Medulla oblongata (tissue), 1 donor: ENCODE data around the gene TEX261.
"Not testable (repeated sequence)": the region's sequence is repeated elsewhere in the genome, so short reads cannot be mapped to it uniquely, and the experiment has no call there.

ENCODE experiments used
- DNase-seq: peaks from one replicate; pipeline ENCODE4 v3.0.0-alpha.2; 2015; ENCODE audit errors: extremely low spot score

Gene TEX261

DNA sequence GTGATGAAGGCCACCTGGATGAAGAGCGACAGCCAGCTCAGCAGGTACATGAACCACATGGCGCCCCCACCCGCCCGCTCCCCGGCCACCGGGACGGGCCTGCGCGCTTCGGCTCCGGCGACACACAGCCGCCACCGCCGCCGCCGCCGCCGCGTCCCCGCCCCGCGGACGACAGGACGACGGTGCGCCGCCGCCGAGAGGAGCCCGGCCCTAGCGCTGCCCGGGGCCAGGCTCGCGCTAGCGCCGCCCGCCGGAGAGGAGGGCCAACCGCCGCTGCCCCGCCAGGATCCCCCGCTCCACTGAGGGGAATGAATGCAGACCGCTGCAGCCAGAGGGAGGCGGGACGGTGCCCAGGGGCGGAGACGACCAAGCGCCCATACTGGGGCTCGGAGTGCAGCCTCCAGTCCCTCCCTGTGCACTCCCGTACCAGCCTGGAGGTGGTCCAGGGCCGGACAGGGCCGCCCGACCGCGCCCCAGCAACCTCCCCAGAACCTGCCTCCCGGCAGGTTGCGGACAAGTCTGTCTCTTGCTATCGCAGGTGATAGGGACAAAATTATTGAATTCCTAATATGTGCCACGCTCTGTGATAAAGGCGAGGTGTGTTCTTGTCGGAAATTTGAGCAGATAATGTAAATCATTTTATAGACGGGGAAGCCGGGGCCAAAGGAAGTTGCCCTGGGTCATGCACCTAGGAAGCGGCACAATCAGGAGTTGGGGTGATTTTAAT is at the start of gene TEX261:
TEX261 (minus strand) TSS at position 175 of the 727 bp plus-strand sequence; CDS start at position 59, 116 bp downstream.
- DNase-seq = peak; percentile 87

DNA sequence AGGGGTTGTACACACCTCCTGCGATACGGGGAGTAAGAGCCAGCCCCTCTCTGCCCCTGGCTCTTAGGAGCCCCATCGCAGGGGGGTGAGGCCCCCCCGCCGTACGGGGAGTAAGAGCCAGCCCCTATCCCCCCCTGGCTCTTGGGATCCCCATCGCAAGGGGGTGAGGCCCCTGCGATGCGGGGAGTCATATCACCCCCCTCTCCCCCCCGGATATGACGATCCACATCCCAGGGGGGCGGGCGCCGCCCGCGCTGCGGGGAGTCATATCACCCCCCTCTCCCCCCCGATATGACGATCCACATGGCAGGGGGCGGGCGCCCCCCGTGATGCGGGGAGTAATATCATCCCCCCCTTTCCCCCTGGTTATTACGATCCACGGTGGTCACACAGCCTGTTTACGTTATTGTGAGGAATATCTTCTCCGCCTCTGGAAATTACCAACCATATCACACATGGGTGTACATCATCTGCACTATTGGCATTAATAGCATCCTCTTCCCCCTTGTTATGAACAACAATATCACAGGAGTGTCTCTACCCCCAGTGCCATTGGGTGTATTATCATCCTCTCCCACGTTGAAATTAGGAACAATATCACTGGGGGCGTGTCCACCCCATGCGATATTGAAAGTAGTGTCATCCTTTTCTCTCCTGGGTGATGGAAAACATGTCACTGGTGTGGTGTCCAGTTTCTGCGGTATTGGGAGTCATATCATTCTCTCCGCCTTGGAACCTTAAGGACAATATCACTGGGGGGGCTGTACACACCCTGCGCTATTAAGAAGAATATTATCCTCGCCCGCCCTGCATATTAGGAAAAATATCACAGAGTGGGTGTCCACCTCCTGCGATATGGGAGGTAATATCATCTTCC is 49.1 kb upstream of the TEX261 start:
- DNase-seq = no peak

DNA sequence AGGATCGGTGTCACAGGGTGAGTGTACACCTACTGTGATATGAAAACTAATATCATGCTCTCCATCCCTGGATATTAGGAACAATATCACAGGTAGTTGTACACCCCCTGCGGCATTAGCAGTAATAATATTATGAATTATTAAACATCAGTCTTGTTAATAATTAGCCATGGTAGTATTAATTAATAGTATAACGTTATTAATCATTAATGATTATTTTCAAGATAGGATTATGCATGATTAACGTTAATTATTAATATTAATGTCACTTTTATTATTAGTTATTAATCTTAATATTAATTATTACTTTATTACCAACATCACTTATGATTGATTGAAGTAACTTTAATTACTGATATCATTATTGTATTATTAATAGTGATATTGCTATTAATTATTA is 47.6 kb upstream of the TEX261 start:
- DNase-seq = no peak

DNA sequence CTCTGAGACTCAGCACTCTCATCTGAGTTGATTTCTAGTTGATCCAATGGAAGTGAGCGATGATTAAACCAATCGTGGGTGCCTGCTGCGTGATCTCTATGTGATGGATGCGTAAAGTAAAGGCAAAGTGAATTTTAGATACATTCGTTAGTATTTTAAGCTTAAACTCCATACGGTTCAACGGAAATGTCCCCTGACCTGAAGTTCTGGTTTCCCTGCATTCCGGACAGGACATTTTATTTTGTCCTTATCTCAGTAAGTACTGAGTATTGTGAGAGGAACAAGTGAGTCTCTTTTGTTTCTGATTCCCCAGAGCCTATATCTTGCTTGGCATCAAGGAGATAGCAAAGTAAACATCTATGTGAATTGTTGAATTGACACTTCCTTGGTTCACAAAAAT is 41.6 kb upstream of the TEX261 start:
- not testable (repeated sequence) for DNase-seq

DNA sequence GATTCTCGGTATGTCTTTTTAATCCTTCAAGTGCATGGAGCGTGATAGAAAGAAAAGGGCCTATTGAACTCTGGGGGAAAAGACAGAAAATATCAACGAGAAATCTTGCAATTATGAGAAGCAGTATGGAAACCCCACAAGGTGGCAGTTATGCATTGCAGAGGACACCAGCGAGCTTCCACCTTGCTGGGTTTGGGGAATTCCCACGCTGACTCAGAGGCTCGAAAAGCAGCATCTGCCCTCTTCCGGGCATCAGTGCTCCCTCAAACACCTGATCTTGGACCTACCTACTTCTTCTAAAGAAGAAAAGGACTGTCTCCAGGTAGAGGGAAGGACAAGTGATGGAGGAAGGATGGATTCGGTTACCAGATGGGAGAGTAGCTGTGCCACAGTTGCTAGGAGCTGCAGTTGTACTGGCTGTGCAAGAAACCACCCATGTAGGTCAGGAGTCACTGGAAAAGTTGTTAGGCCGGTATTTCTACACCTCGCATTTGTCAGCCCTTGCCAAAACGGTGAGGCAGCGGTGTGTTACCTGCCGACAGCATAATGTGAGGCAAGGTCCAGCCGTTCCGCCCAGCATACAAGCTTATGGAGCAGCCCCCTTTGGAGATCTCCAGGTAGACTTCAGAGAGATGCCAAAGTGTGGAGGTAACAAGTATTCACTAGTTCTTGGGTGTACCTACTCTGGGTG is 29.0 kb upstream of the TEX261 start:
- DNase-seq = not testable (repeated sequence)

DNA sequence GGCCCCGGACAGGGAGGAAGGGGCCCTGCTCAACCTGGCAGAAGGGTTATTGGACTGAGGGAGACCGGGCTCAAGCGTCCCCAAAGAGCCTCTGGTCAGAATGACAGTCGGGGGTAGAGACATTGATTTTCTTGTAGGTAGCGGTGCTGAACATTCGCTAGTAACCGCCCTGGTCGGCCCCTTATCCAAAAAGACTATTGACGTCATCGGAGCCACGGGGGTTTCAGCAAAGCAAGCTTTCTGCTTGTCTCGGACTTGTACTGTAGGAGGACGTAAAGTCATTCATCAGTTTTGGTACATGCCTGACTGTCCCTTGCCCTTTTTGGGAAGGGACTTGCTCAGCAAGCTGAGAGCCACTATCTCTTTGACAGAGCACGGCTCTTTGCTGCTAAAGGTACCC is 26.7 kb upstream of the TEX261 start:
- DNase-seq = not testable (repeated sequence)

DNA sequence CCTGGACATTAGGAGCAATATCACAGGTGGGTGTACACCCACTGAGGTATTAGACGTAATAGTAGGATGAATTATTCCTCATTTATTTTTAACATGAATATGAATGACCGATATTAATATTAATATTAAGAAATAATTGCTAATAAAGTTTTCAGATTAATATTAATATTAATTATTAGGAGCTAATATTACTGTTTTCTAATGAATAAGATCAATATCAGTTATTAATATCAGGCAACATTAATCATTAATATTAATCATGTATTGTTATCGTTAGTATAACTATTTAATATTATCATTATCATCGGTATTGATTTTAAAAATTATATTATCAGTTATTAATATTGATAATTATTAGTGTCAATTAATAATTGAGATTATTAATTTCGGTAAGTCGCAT is 25.3 kb upstream of the TEX261 start:
- not testable (repeated sequence) for DNase-seq

DNA sequence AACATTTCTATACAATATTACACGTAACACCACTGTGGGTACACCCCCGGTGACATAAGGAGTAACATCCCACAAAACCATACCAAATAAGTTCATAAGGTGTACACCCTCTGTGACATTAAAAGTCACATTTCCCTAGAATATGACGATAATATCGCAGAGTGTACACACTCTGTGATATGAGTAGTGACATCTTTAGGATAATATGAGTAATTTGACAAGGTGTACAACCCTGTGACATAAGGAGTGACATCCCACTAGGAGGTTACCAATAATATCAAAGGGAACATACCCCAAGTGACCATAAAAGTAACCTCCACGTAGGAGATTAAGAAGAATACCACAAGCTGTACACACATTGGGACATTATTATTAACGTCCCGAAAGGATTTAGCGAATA is 24.0 kb upstream of the TEX261 start:
- DNase-seq = no peak

DNA sequence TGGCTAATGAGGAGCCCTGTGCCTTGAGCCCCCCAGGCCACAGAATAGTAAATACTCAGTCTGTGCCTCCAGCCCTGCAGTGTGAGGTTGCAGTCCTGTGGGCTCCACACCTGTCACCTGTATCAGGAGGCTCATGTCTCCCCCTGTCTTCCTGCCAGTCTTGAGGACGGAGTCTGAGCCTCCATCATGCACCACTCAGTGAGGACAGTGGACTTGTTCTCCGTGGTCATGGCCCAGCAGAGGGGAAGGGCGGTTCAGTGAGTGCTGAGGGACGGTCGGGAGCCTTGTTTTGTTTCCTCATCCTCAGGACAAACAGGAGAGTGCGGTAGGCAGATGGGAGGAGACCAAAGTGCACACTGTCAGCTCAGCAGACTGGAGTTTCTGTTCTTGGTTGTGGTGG is 17.1 kb upstream of the TEX261 start:
- not testable (repeated sequence) for DNase-seq

DNA sequence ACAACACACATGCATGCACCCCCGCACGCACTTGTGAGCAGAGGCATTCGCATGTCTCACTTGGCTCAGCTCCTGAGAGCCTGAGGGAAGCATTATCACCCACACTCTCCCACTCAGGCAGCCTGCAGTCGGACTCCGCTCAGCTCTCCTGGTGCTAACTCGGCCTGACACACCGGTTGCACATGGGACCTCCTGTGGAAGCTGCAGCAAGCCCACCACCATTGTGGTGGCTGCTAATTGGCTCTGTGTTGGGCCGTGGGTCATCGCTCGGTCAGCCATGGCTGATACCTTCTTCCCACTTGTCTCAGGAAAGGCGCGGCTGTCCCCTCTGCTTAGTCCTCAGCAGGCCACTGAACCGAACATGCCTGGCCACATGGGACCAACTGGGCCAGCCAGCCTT is 13.7 kb upstream of the TEX261 start:
- no peak for DNase-seq

DNA sequence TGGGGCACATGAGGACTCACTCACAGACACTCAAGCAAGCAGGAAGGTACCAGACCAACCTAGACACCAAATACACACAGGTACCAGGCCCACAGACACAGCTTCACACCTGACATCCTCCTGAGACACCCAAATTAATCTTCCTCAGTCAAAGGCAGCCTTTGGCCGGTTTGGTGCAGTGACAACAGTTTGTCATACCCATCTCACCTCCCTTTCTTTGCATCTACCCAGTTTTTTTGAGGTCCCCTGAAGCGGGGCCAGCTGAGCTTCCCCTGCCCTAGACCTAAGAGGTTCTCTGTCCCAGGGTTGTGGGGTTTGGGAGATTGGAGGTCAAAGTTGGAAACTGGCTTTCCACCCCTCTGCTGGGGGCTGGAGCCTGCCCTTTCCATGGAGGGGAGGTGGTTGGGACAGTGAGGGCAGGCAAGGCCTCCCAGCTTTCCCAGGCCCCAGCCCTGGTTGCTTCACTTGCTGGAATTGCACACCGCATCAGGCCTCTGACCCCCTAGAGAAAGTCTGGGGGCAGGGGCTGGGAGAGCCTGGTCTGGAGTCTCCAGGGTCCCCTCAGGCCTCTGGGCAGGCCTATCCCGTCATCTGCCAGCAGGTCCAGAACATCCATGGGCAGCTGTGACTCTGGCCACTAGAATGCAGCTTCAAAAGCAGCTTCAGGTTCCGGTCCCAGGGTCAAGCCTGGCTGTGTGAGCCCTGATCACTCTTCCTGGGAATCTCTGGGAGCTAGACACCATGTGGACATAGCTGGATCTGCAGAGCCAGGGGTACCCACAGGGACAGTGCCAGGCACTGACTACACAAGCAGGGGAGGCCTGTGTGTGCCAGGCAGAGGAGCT is 12.5 kb upstream of the TEX261 start:
- no peak for DNase-seq

DNA sequence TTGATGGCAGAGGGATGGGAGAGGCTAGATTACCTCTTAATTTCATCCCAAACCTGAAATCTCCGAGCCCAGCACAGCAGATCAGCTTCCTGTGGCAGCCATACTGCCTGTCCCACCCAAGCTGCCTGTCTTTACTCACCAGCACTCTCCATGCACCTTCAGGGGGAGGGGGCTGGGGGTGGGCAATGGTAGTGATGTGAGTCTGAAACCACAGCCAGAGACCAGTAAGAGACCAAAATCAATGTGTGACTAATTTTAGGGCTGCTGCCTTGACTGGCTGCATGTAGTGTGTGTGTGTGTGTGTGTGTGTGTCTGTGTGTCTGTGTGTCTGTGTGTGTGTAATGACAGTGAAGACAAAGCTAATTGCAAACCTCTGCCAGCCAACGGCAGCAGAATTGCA is 11.7 kb upstream of the TEX261 start:
- DNase-seq = no peak

DNA sequence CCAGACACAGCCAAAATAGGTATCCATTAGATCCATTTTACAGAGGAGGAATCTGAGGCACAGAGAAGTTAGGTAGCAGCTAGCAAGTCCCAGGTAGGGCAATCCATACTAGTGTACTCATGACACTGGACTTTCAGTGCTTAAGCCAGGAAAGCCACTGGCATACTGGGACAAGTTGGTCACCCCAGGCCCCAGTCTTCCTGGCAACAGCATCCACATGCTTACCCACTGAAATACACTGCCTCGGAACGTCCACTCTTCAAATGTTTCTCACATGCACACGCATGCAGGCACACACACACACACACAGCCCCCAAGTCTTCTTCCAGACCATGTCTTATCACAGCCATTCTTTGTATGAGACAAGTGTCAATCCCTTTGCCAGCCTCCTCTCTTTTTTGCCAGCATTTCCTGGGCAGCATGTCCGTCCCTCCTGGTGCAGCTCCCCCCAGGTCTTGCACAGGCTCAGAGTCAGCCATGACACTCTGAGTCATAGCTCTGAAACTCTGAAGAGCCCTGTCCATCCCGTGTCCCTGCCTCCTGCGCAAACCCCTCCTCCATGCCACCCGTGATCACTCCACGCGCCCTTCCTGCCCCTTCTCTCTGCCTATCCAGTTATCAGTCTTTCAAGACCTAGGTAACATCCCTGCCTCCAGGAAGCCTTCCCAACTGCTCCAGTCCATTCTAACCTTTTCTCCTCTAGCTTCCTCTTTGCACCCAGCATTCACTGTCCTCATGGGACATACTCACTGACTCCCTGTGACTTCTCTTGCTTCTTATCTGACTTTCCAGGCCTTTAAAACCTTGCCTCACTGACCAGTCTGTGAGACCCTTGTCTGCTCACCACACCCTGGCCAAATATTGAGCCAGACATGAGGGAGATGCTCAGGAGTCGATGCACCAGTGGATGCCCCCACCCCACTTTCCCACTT is 10.9 kb upstream of the TEX261 start:
- DNase-seq = no peak

DNA sequence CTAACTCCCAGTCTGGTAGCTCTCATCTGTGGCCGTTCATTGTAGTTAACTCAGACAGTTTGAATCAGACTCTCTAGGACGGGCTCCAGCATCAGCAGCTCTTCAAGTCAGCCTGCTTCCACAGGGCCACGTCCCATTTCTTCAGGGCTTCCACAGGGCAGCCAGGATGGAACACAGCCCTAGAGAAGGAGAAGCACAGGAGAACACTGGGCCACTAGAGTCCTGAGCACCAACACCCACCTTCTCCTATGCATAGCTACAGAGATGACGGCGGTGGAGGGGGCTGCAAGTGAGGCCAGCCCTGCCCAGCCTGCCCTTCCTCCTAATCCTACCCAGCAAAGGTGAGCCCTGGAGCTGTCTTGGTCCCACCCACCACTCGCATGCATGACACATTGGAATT is 10.2 kb upstream of the TEX261 start:
- DNase-seq = no peak

DNA sequence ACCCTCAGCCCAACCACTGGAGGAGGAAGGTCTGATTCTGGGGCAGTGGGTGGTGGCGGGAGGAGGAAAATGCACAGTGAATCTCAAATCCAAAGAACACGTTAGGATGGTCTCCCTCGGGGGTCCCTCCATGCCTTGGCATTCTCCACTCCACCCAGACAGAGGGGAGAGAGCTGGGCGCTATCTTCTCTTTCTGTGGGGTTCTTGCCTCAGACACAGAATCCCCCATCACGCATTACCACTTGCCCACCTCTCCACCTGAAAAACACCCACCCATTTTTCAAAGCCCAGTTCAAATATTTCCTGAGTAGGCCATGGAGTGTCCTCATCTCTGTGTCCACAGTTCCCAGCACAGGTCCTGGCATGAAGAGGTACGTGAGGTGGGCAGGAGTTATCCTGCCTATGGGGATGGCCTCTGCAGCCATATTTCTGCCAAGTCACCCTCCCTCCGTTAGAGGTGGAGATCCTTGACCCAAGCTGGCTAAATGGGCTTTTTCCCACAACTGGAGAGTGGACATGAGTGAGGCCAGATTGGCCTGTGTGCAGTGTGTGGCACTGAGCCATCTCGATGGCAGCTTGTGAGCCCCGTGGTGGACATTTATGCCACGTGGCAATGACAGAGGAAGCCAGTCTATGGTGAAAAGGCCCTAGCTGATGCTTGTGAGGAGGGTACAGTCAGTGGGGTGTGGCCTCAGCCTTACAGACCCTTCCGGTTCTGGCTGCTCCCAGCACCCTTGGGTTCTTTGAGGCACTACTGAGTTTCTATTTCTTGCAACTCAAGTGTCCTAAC is 9.5 kb upstream of the TEX261 start:
- no peak for DNase-seq

DNA sequence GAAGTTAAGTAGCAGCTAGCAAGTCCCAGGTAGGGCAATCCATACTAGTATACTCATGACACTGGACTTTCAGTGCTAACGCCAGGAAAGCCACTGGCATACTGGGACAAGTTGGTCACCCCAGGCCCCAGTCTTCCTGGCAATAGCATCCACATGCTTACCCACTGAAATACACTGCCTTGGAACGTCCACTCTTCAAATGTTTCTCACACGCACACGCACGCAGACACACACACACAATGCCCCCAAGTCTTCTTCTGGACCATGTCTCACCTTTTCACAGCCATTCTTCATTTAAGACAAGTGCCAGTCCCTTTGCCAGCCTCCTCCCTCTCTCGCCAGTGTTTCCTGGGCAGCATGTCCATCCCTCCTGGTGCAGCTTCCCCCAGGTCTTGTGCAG is 8.7 kb upstream of the TEX261 start:
- no peak for DNase-seq

DNA sequence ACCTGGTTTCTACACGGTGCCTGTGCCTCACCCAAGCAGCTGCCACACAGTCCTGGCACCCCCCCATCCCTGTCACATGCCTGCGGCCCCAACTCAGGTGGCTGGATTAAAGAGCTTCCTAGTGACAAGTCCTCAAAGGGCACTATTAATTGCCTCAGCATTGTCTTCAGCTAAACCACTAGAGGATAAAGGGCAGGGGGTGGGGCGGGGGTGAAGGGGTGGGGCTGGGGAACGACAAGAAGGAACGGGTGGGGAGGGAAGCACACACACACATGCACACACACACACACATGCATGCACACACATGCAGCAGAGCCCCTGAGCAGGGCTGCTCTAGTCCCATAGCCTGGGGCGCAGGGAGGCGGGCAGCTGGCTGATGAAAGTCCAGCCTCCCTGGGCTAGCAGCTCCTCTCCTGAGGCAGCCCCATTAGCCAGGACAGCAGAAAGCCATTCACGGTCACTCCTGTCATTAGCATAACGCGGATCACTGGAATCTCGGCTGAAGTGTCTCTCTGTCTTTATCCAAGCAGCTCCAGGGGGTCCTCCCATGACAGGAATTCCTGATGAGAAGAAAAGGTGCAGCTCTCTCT is 7.4 kb upstream of the TEX261 start:
- no peak for DNase-seq

DNA sequence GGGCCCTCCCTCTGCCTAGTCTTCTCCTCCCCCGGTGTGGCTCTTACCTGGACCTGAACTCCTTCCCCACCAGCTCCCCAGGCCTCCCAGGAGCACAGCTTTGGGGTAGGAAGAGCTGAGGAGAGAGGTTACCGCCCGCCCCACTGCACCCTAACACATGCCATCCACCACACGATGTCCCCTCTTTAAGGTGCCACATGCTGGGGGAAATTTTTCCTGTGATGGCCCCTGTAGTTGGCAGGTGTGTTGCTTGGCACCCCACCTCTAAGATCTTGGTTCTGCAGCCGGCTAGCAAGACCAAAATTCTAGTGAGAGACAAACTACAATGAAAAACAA is 6.9 kb upstream of the TEX261 start:
- no peak for DNase-seq
